Fibroblast of upper back skin (primary cell): ENCODE measurements around the gene BCL7A.
"Not testable (repeated sequence)": the region's sequence is repeated elsewhere in the genome, so short reads cannot be mapped to it uniquely, and the experiment has no call there.

Source experiments
- DNase-seq: peaks from one replicate; pipeline ENCODE4 v3.0.0-alpha.2; 2013

The BCL7A gene

DNA sequence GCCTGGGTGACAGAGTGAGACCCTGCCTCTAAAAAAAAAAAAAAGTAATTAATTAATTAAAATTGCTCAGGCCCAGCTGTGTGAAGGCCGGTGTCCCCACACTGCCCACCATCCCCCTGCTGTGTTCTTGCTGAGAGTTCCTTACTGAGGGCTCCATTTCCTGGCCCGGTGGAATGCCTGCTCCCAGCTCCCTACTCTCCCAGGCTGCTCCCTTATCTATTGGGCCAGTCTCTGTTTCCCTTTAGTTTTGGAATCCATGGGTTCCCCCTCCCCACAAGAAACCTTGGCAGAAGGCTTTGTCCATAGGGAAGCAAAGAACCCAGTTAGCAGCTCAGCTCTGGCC is 75.9 kb downstream of the BCL7A start:
- DNase-seq, result no peak

- no peak for DNase-seq
Measured at GRCh38 chr12:122097927-122098756, 76.5 kb downstream of the BCL7A start.

DNA sequence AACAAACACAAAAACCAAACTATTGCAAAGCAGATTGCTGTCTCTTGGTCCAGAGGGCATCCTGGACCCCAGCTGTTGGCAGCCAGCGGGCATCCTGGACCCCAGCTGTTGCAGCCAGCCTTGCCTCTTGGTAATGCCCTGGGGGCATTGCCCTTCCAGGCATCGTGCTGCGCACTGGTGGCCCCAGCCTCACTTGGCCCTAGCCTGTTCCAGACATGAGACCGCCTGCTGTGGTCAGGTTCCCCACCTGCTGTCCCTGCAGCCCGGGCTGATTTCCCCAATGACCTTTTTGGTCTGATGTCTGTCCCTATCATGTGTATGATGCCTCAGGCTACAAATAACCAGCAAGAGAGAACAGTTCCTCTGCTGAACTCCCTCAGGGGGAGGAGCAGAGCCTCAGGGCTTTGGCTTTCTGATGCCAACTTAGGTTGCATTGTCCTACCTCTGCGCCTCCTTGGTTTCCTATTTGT is 77.6 kb downstream of the BCL7A start:
- no peak for DNase-seq

DNA sequence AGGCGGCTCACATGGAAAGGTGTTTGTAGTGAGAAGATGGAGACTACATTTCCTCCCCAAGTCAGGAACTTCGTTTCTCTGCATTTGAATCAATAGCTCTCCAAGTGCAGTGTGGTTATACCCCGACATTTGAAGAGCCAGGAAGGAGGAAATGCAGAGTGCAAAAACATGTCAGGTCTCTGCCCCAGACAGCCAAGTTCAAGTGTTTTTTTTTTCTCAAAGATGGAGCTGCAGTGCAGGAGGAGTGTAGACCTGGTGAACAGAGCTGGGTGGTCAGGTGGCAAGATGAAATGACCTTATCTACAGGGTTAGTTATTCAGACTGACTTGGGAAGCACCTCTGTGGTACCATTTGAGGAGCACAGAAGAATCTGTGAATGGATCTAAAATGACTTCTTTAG is 78.2 kb downstream of the BCL7A start:
- no peak for DNase-seq

GRCh38 chr12:122100568-122100967 is 78.9 kb downstream of the BCL7A start:
- DNase-seq, result no peak

DNA sequence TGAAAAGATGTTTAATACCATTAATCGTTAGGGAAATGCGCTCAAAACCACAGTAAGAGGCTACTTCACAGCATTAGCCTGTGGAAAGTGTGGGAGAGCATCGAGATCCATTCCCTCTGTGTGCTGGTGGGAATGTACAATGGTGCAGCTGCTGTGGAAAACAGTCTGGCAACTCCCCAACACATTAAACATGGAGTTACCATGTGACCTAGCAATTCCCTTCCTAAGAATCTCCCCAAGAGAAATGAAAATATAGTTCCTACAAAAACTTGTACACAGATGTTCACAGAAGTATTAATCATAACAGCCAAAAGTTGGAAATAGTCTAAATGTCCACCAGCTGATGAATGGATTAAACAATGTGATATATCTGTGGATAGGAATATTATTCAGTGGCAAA is 80.6 kb downstream of the BCL7A start:
- DNase-seq, result peak; percentile 44

DNA sequence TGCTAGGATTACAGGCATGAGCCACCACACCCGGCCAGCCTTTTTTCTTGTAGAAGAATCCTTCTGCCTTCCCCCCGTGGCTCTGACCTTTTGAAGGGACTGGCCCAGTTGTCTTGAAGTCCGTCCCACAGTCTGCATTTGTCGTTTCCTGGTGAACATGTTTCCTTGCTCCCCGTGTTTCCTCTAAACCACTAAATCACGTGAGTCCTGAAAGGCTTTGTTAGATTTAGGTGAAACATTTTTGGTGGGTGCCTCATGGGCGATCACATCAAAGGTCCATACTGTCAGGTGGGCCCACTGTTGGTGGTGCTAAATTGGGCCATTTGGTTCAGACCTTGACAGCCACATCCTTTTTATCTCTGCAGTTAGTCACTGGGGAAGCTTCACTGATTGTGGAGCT is 83.2 kb downstream of the BCL7A start:
- DNase-seq, result no peak

DNA sequence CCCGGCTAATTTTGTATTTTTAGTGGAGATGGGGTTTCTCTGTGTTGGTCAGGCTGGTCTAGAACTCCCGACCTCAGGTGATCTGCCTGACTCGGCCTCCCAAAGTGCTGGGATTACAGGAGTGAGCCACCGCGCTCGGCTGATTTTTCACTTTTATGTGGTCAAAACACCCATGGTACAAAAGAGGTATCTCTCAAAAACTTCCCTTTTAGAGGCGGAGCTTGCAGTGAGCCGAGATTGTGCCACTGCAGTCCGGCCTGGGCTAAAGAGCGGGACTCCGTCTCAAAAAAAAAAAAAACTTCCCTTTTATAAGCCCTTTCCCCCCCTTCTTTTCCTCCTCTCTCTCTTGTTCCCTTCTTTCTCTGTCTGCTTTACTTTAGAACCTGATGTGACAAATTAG is 83.8 kb downstream of the BCL7A start:
- not testable (repeated sequence) for DNase-seq

DNA sequence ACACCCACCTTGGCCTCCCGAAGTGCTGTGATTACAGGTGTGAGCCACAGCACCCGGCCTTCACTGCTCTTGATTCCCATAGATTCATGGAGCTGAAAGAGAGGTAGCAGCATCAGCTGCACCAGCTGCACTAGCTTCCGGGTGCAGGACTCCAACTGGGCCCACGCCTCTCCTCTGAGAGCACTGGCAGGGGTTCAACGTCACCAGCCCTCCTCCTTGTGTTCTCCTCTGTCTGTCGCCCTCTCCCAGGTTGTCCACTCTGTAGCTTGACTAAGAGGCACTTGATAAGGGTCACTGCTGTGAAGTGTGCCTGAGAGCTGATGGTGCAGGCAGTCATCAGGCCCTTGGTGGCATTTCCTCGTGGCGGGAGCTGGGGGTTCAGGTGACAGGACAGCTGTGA is 85.2 kb downstream of the BCL7A start:
- no peak for DNase-seq

- DNase-seq, result peak; percentile 75
Measured at GRCh38 chr12:122107261-122107660, 85.6 kb downstream of the BCL7A start.

- no peak for DNase-seq
Measured at GRCh38 chr12:122111089-122111641, 89.5 kb downstream of the BCL7A start.
